Activated CD4-positive, alpha-beta memory T cell treated with anti-CD3 and anti-CD28 coated beads for 36 hours (primary cell): ENCODE measurements around the gene RFX1. TPM values are rescaled to one million over a fixed set of nuclear protein-coding genes. Genes with fewer than 3 reads are reported as not detected.
"Not testable (repeated sequence)": the region's sequence is repeated elsewhere in the genome, so short reads cannot be mapped to it uniquely, and the experiment has no call there.

Source experiments
- CTCF ChIA-PET: fragments of 350-600 bp; sonication (Branson Sonifier 250); formaldehyde crosslinking; loops from one replicate; lab custom pipeline; 2021; ENCODE audit warnings: antibody characterized with exemption, inconsistent platforms; lab: Charles Lee
- POLR2A ChIA-PET: fragments of 350-600 bp; sonication (Branson Sonifier 250); formaldehyde crosslinking; loops from one replicate; lab custom pipeline; 2021; ENCODE audit warnings: antibody characterized with exemption; lab: Charles Lee
- DNase-seq: peaks from one replicate; pipeline ENCODE4 v3.0.0-alpha.2; 2020
- H3K27ac Mint-ChIP-seq: one replicate; pipeline ENCODE4 v1.8.0; 2021; ENCODE audit warnings: mixed read lengths
- H3K27me3 Mint-ChIP-seq: one replicate; pipeline ENCODE4 v1.8.0; 2021; ENCODE audit warnings: mixed read lengths
- H3K36me3 Mint-ChIP-seq: one replicate; pipeline ENCODE4 v1.8.0; 2021; ENCODE audit warnings: mixed read lengths
- H3K4me1 Mint-ChIP-seq: one replicate; pipeline ENCODE4 v1.8.0; 2021; ENCODE audit warnings: low read depth, mixed read lengths
- H3K4me3 Mint-ChIP-seq: one replicate; pipeline ENCODE4 v1.8.0; 2021; ENCODE audit warnings: mild to moderate bottlenecking, mixed read lengths
- H3K9me3 Mint-ChIP-seq: one replicate; pipeline ENCODE4 v1.8.0; 2021; ENCODE audit warnings: mixed read lengths
- intact Hi-C: fragments of 100-400 bp; cut with micrococcal nuclease; formaldehyde crosslinking; loops from one replicate; pipeline ENCODE4 v1.15.1; 2023
- total RNA-seq, 2 experiments: library from RNA; stranded (reverse); gene quantifications; one replicate each; pipeline ENCODE4 v1.2.3, GENCODE V29; 2021

The RFX1 gene
- 10 to 100 TPM; 14.4 to 15.2 TPM for total RNA-seq

DNA sequence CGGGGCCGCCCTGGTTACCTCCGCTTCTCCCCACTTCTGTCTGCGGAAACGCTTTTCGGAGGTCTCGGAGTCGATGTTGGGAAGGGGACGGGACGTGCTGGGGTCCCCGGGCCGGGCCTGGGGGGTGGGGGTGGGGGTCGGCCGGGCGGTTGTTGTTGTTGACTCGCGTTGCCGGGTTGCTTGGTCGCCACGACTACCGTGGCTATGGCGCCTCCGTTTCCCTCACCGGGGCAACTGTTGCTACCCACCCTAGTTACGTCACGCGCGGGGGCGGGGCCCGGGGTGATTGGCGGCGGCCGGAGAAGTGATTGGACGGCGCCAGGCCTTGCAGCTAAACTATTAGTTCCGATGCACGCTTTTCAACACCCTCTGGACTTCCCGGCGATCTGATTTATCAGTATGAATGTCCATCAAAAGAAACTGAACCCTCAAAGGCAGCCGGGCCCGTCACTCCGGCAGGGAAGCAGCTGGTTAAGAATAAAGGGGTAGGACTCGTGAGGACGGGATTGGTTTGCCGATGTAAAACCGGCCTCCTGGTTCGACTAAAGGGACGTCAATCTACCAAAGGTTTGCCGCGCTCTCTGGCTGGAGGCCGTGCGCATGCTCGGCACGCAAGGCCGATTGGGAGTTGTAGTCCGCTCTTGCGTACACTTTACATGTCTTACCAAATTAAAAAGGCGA, at the start of gene RFX1:
RFX1 (minus strand) TSS at position 236 of the 681 bp plus-strand sequence. CDS start 12,477 bp downstream, outside the sequence.
- H3K27me3 Mint-ChIP-seq: no peaks in the 10 kb centered on the region
- DNase-seq: peak; percentile 100
- POLR2A ChIA-PET: interaction anchor here (0.8 to 1.8 kb wide), 12 partner anchors 13 to 124 kb away, joined by 3 to 12 read pairs (median 3); partner anchors contain the start of genes DCAF15, IL27RA and PRKACA
- intact Hi-C loops: loop anchor here (1.0 to 10.0 kb wide), 5 partner anchors 20 to 359 kb away; partner anchors contain the start of genes BRME1, CC2D1A and DCAF15
- H3K27ac Mint-ChIP-seq: peak within 1 kb of the TSS; percentile 97
- H3K4me3 Mint-ChIP-seq: peak within 1 kb of the TSS; percentile 89
- no peaks in the 10 kb centered on the region for H3K9me3 Mint-ChIP-seq
- H3K4me1 Mint-ChIP-seq: peaks cover 38% of the 10 kb centered on the region
- H3K36me3 Mint-ChIP-seq: no peaks in the 10 kb centered on the region
- CTCF ChIA-PET: interaction anchor here (0.7 to 2.6 kb wide), 4 partner anchors 19 to 66 kb away, joined by 3 to 13 read pairs (median 3); partner anchors contain the start of genes IL27RA and MISP3

DNA sequence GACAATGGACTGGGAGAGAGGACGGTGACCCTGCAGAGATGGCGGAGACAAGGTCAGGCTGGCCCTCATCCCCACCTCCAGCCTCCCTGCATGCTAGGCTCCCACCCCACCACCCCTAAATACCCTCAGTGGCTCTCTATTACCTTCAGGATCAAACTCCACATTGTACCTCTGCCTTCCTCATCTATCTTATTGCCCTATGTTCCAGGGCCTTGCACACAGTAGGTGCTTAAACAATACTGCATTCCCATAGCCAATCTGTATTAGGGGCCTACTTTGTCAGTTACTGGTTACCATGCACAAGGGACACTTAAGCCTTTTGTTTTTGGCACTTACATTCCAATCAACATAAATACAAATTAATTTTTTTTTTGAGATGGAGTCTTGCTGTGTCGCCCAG, 49.3 kb upstream of the RFX1 start:
- H3K27me3 Mint-ChIP-seq: peaks cover 12% of the 10 kb centered on the region
- intact Hi-C loops: loop anchor here (5.0 kb wide), 1 partner anchor 153 kb away; no protein-coding TSS in a partner anchor
- H3K4me3 Mint-ChIP-seq: no peak overlapping the region
- peaks cover 15% of the 10 kb centered on the region for H3K4me1 Mint-ChIP-seq
- POLR2A ChIA-PET: no interaction called here
- H3K36me3 Mint-ChIP-seq: peaks cover 23% of the 10 kb centered on the region
- no peak overlapping the region for H3K27ac Mint-ChIP-seq
- H3K9me3 Mint-ChIP-seq: peaks cover 7% of the 10 kb centered on the region
- CTCF ChIA-PET: no interaction called here
- DNase-seq: no peak

DNA sequence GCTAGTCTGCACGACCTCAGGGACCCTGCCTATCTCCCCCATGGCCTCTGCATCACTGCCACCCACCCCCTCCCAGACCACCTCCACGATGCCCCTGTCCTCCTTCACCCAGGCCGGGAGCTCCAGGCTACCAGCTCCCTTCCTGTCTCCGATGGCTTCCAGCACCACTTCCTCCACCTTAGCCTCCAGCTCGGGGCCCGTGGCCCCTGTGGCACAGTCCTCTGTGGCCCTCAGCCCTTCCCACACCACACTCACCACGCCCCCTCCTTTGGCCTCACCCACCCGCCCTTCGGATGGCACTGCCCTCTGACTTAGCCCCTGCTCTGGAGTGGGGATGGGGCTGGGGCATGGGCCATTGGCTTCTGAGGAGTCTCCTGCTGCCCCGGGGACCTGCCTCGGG, 48.6 kb upstream of the RFX1 start:
- ChIA-PET CTCF (interaction anchor here (0.9 to 1.5 kb wide), 2 partner anchors 17 to 215 kb away, joined by 3 to 6 read pairs; partner anchors contain the start of gene MISP3), POLR2A (no interaction called here)
- peaks cover 15% of the 10 kb centered on the region for H3K4me1 Mint-ChIP-seq
- no peak overlapping the region for H3K4me3 Mint-ChIP-seq
- no peak overlapping the region for H3K27ac Mint-ChIP-seq
- peaks cover 11% of the 10 kb centered on the region for H3K27me3 Mint-ChIP-seq
- peaks cover 28% of the 10 kb centered on the region for H3K36me3 Mint-ChIP-seq
- DNase-seq: no peak
- peaks cover 7% of the 10 kb centered on the region for H3K9me3 Mint-ChIP-seq
- intact Hi-C loops: loop anchor here (5.0 kb wide), 1 partner anchor 152 kb away; no protein-coding TSS in a partner anchor

DNA sequence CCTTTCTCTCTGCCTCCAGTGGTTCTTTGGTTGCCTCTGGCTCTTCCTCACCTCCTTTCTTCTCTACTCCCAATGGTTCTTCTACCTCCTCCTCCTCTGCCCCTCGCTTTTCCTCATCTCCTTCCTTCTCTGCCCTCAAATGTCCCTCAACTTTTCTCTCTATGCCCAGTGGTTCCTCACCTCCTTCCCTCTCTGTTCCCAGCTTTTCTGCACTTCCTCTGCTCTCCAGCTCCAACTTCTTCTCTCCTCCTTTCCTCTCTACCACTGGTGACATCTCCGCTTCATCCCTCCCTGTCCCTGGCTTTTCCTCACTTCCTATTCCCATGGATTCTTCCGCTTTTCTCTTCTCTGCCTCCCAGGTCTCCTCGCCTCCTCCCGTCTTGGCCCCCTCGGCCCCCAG, 48.0 kb upstream of the RFX1 start:
- CTCF ChIA-PET: interaction anchor here (0.9 to 1.5 kb wide), 2 partner anchors 18 to 214 kb away, joined by 3 to 6 read pairs; partner anchors contain the start of gene MISP3
- no peak for DNase-seq
- POLR2A ChIA-PET: no interaction called here
- H3K27me3 Mint-ChIP-seq: peaks cover 8% of the 10 kb centered on the region
- intact Hi-C loops: no loop called here
- peaks cover 15% of the 10 kb centered on the region for H3K4me1 Mint-ChIP-seq
- H3K36me3 Mint-ChIP-seq: peaks cover 29% of the 10 kb centered on the region
- no peak overlapping the region for H3K27ac Mint-ChIP-seq
- H3K9me3 Mint-ChIP-seq: peaks cover 7% of the 10 kb centered on the region
- no peak overlapping the region for H3K4me3 Mint-ChIP-seq

DNA sequence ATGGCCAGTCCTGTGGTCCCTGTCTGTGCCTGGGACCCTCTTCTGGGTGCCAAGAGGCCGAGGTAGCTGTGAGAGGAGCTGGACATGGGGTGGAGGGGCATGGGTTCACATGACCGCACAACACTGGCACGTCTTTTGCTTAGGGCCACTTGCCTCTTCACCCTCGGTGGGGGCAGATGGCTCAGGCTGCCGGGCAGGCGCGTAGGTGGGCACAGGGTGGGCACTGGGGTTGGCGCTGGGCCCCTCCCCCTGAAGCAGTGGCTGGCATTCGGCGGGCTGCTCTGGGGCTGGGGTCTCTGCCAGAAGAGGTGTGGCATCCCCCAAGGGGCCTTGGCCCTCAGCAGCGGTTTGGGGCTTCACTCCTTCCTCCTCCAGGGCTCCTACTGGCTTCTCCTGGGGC, 47.4 kb upstream of the RFX1 start:
- no peak overlapping the region for H3K27ac Mint-ChIP-seq
- peaks cover 2% of the 10 kb centered on the region for H3K27me3 Mint-ChIP-seq
- POLR2A ChIA-PET: no interaction called here
- no peak overlapping the region for H3K4me3 Mint-ChIP-seq
- CTCF ChIA-PET: interaction anchor here (1.0 to 1.6 kb wide), 3 partner anchors 18 to 173 kb away, joined by 3 to 6 read pairs (median 4); partner anchors contain the start of gene MISP3
- peaks cover 7% of the 10 kb centered on the region for H3K9me3 Mint-ChIP-seq
- DNase-seq: no peak
- intact Hi-C loops: no loop called here
- H3K36me3 Mint-ChIP-seq: peaks cover 35% of the 10 kb centered on the region
- peaks cover 10% of the 10 kb centered on the region for H3K4me1 Mint-ChIP-seq

DNA sequence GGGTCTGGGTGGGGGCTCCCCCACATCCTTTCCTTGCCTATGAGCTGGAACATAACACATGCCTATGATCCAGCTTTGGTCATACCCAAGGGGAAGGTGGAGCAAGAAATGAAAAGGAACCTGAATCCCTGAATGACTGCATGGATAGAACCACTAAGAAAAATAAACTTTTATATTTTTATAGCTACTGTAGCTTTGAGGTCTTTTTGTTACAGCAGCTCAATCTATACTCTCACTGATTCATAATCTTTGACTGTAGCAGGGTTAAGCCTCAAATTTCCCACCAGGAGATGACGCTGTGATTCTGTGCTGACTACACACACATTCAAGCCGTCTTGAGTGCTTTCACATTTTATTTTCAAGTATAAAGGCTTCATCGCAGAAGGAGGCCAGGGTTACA, 46.9 kb upstream of the RFX1 start:
- Mint-ChIP-seq H3K4me3 (no peak overlapping the region), H3K9me3 (peaks cover 7% of the 10 kb centered on the region), H3K27me3 (no peaks in the 10 kb centered on the region), H3K36me3 (peaks cover 39% of the 10 kb centered on the region), H3K27ac (no peak overlapping the region), H3K4me1 (peaks cover 9% of the 10 kb centered on the region)
- no peak for DNase-seq
- intact Hi-C loops: no loop called here
- CTCF ChIA-PET: interaction anchor here (1.0 to 1.6 kb wide), 3 partner anchors 19 to 172 kb away, joined by 3 to 5 read pairs (median 4); partner anchors contain the start of gene MISP3
- POLR2A ChIA-PET: no interaction called here

DNA sequence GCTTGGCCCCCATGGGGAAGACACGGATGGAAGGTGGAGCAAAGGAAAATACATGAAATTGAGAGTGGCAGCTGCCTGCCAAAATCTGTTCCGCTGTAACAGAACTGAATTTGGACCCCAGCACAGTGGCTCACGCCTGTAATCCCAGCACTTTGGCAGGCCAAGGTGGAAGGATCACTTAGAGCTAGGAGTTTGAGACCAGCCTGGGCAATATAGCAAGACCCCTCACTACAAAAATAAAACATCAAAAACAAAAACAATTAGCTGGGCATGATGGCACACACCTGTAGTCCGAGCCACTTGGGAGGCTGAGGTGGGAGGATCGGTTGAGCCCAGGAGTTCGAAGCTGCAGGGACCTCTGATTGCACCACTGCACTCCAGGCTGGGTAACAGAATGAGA, 46.4 kb upstream of the RFX1 start:
- intact Hi-C loops: no loop called here
- Mint-ChIP-seq H3K27me3 (no peaks in the 10 kb centered on the region), H3K4me1 (peaks cover 4% of the 10 kb centered on the region), H3K36me3 (peaks cover 39% of the 10 kb centered on the region), H3K27ac (no peak overlapping the region), H3K9me3 (peaks cover 7% of the 10 kb centered on the region), H3K4me3 (no peak overlapping the region)
- no peak for DNase-seq
- CTCF ChIA-PET: interaction anchor here (1.0 to 1.6 kb wide), 3 partner anchors 20 to 172 kb away, joined by 3 to 5 read pairs (median 4); partner anchors contain the start of gene MISP3
- POLR2A ChIA-PET: no interaction called here

DNA sequence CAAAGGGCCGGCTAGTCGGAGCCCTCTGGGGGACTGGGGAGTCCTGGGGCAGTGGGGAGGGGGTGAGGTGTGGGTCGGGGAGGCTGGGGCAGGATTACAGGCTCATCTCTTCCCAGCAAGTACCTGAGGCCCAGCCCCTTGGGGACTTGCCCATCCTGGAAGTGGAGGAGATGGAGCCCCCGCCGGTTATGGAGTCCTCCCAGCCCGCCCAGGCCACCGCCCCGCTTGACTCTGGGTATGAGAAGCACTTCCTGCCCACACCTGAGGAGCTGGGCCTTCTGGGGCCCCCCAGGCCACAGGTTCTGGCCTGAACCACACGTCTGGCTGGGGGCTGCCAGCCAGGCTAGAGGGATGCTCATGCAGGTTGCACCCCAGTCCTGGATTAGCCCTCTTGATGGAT, 45.9 kb upstream of the RFX1 start:
- Mint-ChIP-seq H3K4me3 (no peak overlapping the region), H3K27me3 (no peaks in the 10 kb centered on the region), H3K36me3 (peaks cover 39% of the 10 kb centered on the region), H3K27ac (no peak overlapping the region), H3K4me1 (peaks cover 4% of the 10 kb centered on the region), H3K9me3 (peaks cover 7% of the 10 kb centered on the region)
- ChIA-PET CTCF (interaction anchor here (1.3 to 1.6 kb wide), 2 partner anchors 20 to 22 kb away, joined by 4 to 5 read pairs; partner anchors contain the start of gene MISP3), POLR2A (no interaction called here)
- DNase-seq: no peak
- intact Hi-C loops: no loop called here

DNA sequence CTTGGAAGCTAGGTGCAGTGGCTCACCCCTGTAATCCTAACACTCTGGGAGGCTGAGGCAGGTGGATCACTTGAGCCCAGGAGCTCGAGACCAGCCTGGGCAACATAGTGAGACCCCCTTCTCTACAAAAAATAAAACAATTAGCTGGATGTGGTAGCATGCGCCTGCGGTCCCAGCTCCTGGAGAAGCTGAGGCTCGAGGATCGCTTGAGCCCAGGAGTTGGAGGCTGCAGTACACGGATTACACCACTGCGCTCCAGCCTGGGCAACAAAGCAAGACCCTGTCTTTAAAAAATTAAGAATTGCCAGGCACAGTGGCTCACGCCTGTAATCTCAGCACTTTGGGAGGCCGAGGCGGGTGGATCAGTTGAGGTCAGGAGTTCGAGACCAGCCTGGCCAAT, 44.8 kb upstream of the RFX1 start:
- H3K4me1 Mint-ChIP-seq, H3K9me3 Mint-ChIP-seq, DNase-seq, H3K27me3 Mint-ChIP-seq, H3K4me3 Mint-ChIP-seq, intact Hi-C loops, H3K27ac Mint-ChIP-seq, POLR2A ChIA-PET: not testable (repeated sequence)
- CTCF ChIA-PET: interaction anchor here (0.5 to 9.3 kb wide), 4 partner anchors 7 to 302 kb away, joined by 3 to 99 read pairs (median 19); partner anchors contain the start of gene MISP3
- peaks cover 45% of the 10 kb centered on the region for H3K36me3 Mint-ChIP-seq

DNA sequence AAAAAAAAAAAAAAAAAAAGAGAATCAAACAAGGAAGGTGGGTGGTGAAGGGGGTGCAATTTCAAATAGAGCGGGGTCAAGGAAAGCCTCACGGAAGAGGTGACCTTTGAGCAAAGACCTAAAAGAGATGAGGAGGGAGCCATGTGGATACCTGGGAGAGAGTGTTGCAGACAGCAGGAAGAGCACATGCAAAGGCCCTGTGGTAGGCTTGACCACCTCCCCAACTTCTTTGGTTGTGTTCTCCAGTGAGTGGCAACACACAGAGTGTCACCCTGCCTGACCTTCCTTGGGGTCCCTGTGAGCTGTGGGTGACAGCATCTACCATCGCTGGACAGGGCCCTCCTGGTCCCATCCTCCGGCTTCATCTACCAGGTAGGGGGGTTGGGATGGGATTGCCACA, 44.4 kb upstream of the RFX1 start:
- H3K36me3 Mint-ChIP-seq: peaks cover 47% of the 10 kb centered on the region
- no peak for DNase-seq
- ChIA-PET POLR2A (no interaction called here), CTCF (interaction anchor here (0.5 to 9.3 kb wide), 5 partner anchors 8 to 302 kb away, joined by 3 to 99 read pairs (median 5); partner anchors contain the start of gene MISP3)
- peaks cover 7% of the 10 kb centered on the region for H3K9me3 Mint-ChIP-seq
- H3K4me3 Mint-ChIP-seq: no peak overlapping the region
- intact Hi-C loops: no loop called here
- H3K4me1 Mint-ChIP-seq: peaks cover 4% of the 10 kb centered on the region
- no peak overlapping the region for H3K27ac Mint-ChIP-seq
- no peaks in the 10 kb centered on the region for H3K27me3 Mint-ChIP-seq

DNA sequence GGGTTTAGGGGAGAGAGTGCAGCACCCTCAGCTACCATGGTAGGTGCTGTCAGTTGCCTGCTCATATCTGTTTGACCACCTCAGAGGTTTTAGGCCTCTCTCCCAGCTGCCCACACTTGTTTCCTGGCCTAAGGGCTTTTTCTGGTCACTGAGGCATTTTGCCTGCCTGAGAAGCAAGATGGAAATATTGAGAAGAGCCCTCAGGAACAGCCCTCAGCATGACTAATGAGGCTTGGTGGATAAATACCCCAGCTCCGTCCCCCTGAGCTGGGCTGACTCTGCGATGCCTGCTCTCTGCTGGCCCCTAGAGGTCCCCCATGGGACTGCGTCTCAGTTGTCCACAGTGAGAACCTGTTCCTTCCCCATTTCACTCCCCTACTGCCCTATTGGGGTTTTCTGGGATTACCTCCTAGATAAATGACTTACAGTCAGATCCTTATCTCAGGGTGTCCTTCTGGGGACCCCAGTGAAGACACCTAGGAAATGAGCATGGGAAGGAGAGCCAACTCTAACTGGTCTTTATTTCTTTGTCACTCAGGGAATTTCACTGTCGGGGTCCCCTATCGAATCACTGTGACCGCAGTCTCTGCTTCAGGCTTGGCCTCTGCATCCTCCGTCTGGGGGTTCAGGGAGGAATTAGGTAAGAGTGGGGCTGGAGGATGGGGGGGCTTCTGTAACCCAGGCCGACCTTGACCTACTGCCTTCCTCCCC, 42.5 kb upstream of the RFX1 start:
- peak; percentile 83 for DNase-seq
- intact Hi-C loops: loop anchor here (5.0 kb wide), 1 partner anchor 166 kb away; no protein-coding TSS in a partner anchor
- H3K4me1 Mint-ChIP-seq: peaks cover 4% of the 10 kb centered on the region
- ChIA-PET POLR2A (interaction anchor here (1.0 to 1.2 kb wide), 2 partner anchors 17 to 42 kb away, joined by 3 to 5 read pairs; partner anchors contain the start of genes IL27RA and RFX1), CTCF (interaction anchor here (0.6 to 9.3 kb wide), 34 partner anchors 9 to 301 kb away, joined by 3 to 99 read pairs (median 4); partner anchors contain the start of genes DCAF15, IL27RA, MISP3 and NANOS3)
- peaks cover 7% of the 10 kb centered on the region for H3K9me3 Mint-ChIP-seq
- no peak overlapping the region for H3K4me3 Mint-ChIP-seq
- H3K27ac Mint-ChIP-seq: peak overlapping the region; percentile 51
- peaks cover 50% of the 10 kb centered on the region for H3K36me3 Mint-ChIP-seq
- no peaks in the 10 kb centered on the region for H3K27me3 Mint-ChIP-seq
